PC-9 (cell line): ENCODE results near the gene NAPSA.

ENCODE experiments used
- EZH2 ChIP-seq: fragments of 200-600 bp; sonication (generic); IDR thresholded peaks from 2 replicates; pipeline ENCODE4 v1.8.0; 2017; ENCODE audit warnings: antibody characterized with exemption, low read depth
- TF ChIP-seq, protein P1 (sequence below): fragments of 200-600 bp; sonication (generic); conservative IDR thresholded peaks from 2 replicates; pipeline ENCODE4 v1.6.1; 2017; ENCODE audit warnings: mixed run types, antibody characterized with exemption, mild to moderate bottlenecking, moderate library complexity

DNA sequence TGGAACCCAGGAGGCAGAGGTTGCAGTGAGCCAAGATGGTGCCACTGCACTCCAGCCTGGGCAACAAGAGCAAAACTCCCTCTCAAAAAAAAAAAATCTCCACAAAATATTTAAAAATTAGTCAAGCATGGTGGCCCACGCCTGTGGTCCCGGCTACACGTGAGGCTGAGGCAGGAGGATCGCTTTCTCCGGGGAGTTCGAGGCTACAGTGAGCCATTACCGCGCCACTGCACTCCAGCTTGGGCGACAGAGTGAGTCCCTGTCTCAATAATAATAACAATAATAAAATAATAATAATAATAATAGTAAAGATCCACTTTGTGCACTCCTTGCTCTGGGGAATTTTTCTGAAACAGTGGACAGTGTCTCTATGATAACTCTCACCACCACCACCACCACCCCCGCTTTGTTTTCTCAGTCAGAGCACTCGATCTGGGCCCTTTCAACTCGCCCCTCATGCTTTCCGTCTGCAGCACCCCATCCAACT is 8.7 kb downstream of the NAPSA start:
- TF ChIP-seq, protein P1, sequence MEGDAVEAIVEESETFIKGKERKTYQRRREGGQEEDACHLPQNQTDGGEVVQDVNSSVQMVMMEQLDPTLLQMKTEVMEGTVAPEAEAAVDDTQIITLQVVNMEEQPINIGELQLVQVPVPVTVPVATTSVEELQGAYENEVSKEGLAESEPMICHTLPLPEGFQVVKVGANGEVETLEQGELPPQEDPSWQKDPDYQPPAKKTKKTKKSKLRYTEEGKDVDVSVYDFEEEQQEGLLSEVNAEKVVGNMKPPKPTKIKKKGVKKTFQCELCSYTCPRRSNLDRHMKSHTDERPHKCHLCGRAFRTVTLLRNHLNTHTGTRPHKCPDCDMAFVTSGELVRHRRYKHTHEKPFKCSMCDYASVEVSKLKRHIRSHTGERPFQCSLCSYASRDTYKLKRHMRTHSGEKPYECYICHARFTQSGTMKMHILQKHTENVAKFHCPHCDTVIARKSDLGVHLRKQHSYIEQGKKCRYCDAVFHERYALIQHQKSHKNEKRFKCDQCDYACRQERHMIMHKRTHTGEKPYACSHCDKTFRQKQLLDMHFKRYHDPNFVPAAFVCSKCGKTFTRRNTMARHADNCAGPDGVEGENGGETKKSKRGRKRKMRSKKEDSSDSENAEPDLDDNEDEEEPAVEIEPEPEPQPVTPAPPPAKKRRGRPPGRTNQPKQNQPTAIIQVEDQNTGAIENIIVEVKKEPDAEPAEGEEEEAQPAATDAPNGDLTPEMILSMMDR: no peak
- no peak for TF ChIP-seq EZH2
